RPMI8226 (cell line): Measurements from ENCODE around the gene TBL1X.
"Not testable (repeated sequence)": the region's sequence is repeated elsewhere in the genome, so short reads cannot be mapped to it uniquely, and the experiment has no call there.

Experiments
- DNase-seq: peaks from one replicate; pipeline ENCODE4 v3.0.0-alpha.2; 2015

TBL1X gene

GRCh38 chrX:9464435-9465371 lies at the start of gene TBL1X:
TSS of gene TBL1X (plus strand) at chrX:9465058. CDS start at chrX:9653587, 188,529 bp downstream.
- DNase-seq: peak; percentile 77

DNA sequence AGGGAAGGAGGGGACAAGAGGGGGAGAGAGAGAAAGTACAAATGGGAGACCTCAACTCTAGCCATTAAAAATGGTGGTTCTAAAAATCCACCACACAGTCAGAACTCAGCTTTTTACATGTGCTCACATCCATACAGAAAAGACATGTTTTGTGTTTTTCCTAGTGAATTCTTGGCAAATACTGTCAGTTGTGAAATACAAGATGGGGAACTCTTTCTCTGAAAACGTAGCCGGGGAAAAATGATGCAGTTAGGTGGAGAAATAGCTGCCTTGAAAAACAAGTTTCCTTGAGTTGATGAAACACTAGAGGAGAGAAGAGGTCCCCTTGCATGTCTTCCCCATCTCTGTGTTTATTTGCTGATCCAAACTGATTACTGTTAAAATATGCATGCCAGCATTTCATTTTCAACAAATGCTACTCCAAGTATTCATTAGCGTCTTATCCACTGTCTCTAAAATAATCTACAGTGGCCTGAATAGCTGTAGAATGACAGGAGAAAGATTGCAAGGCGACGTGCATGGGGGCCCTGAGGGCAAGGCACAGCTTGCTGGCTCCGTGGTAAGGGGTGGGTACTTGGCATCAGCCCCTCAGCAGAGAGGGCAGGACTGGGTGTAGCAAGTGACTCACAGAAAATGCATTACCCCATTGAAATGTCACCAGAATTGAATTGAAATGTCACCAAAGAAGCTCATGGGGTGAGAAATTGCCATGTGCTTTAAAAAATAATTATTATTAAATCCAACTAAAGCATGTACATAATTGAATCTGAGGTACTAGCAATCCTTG lies 48.1 kb upstream of the TBL1X start:
- no peak for DNase-seq

- no peak for DNase-seq
These were observed 46.6 kb upstream of the TBL1X start for GRCh38 chrX:9418262-9418661.

DNA sequence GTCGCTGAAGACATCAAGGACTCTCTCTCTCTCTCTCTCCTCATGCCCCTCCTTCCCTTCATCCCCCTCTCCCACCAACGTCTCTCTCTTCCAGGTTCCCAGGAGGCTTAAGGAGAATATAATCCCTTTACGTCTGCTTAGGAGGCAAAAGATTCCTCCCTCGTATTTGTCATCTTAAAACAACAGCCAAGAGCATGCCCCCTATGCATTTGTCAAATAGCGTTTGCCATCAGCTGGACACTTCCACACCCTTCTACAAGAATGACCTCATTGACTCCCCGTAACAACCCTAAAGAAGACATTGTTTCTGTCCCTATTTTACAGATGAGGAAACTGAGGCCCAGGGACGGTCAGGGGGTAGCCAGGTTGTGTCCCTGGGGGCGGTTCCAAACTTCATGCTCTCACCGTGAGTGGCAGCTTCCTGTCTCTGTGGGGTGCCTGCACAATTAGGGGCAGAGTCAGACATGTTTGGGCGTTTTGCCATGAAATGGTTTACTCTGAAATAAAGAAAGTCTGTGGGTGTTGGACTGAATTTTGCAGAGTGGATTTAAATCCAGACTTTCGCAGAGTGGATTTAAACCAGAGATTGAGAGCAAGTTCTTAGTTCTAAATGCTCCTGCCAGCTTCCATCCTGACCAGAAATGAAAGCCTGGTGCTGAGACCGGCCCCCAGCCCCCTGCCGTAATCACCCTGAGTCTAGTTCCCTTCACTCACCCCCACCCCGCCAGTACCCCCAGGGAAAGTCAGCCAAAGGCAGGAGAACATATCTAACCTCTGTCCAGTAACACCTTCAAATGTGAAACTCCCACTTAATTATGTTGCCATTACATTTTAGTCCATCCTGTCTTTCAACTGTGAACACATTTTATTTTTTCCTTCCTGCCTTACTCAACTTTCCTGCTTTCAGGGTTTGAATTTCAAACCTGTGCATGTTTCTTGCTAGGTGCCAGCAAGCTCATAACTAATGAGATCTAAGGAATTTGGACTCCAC lies 44.3 kb upstream of the TBL1X start:
- DNase-seq: no peak

DNA sequence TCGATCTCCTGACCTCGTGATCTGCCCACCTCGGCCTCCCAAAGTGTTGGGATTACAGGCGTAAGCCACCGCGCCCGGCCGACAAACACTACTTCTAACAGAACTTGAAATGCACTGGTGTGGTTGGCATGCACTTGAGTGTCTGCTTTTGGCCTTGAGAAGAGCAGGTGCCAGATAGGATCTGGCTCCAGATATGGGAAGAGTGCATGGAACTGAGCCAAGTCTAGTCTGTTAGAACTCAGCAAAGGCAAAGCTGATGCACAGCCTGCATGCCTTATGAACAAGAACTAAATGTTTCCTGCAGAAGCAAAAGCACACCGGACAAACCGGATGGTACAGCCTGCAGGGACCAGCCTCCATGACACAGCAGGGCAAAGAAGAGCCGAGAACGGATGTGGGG lies 35.1 kb upstream of the TBL1X start:
- no peak for DNase-seq

- no peak for DNase-seq
These were observed 34.4 kb upstream of the TBL1X start for GRCh38 chrX:9430346-9430921.

GRCh38 chrX:9431281-9431680 lies 33.6 kb upstream of the TBL1X start:
- DNase-seq: no peak

- no peak for DNase-seq
These were observed 31.3 kb upstream of the TBL1X start for GRCh38 chrX:9433596-9433995.

GRCh38 chrX:9434051-9434550 lies 30.8 kb upstream of the TBL1X start:
- no peak for DNase-seq

DNA sequence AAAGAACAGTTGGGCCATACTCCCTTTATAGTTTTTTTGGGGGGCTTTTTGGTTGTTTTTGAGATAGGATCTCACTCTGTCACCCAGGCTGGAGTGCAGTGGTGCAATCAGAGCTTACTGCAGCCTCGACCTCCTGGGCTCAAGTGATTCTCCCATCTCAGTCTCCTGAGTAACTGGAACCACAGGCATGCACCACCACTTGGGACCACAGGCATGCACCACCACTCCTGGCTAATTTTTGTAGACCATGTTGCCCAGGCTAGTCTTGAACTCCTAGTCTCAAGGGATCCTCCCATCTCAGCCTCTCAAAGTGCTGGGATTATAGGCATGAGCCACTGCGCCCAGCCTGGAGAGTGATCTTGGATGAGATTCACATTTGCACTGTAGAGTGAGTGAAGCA lies 29.8 kb upstream of the TBL1X start:
- DNase-seq: not testable (repeated sequence)

DNA sequence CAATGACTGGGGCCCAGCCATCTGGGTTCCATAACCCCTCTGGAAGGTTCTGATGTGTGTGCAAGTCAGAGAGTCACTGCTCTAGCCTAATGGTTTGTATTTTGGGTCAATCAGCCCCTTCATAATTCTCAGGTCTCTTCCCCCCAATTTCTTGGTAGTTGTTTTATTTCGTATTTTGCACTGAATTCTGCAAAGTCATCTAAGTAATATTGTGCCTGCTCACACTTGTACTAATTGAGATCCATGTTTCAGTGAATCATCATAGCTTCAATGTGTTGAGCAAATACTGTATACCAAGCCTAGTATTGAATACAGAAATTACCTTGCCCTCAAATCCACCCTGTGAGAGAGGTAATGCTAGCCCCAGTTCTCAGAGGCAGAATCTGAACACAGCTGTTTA lies 28.0 kb upstream of the TBL1X start:
- no peak for DNase-seq

GRCh38 chrX:9438933-9439494 lies 25.8 kb upstream of the TBL1X start:
- DNase-seq: no peak

DNA sequence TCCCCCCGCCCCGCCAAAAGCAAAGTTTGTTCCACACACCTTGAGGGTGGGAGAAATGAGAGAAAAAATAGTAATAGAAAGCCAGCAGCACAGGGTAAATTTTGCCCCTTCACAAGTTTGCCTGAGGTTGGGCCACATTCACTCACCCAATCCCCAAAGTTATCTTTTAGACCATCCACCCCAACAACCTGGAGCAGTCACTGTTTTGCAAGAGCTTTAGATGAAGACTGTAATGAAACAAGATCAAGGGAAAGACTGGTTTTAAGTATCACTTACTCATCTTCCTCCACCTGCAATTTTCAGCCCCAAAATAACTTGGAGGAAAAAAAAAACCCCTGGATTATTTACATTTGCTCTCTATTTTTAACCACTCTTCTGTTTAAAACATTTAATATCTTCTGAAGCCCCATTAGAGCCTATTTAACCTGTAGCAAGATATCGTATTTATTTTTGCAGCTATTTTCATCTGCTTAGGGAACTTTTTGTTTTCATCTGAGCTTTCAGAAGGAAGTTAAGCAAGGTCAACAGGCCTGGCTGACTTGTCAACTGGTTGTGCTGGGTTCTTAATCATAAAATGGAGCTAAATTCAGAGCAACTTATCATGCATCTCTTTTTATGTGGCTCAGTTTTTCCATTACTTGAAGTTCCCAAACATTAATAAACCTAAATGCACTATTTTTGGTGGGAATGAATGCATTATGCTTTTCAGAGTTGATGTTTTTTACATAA lies 24.6 kb upstream of the TBL1X start:
- DNase-seq: no peak

DNA sequence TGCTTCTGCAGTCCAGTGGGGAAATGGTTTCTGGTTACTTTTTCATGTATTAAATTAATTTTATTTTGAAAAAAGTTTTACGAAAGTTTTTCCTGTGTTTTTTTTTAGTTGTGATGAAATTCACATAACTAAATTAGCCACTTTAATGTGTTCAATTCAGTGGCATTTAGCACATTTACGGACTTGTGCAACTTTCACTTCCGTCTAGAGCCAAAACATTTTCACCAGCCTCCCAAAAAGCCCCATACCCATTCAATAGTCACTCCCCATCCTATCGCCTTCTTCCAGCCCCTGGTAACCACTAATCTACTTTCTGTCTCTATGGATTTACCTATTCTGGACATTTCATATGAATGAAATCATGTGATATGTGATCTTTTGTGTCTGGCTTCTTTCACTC lies 22.8 kb upstream of the TBL1X start:
- DNase-seq: no peak

DNA sequence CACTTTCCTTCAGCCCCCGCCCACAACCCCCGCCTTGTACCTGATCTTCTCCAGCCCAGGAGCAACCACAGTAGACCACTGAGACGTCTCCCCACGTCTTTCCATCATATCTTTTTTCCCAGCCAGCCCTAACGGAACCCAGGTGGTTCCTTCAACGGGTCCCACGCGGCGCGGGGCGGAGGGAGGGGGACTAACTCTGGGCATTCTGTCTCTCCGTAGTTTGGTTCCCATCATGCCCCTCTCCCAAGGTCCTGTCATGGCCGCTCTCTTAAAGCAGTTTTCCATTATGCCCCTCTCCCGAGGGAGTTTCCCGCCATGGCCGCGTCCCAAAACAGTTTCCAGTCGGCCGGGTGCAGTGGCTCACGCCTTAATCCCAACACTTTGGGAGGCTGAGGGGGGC lies 21.5 kb upstream of the TBL1X start:
- no peak for DNase-seq

- no peak for DNase-seq
These were observed 17.0 kb upstream of the TBL1X start for GRCh38 chrX:9447906-9448305.

DNA sequence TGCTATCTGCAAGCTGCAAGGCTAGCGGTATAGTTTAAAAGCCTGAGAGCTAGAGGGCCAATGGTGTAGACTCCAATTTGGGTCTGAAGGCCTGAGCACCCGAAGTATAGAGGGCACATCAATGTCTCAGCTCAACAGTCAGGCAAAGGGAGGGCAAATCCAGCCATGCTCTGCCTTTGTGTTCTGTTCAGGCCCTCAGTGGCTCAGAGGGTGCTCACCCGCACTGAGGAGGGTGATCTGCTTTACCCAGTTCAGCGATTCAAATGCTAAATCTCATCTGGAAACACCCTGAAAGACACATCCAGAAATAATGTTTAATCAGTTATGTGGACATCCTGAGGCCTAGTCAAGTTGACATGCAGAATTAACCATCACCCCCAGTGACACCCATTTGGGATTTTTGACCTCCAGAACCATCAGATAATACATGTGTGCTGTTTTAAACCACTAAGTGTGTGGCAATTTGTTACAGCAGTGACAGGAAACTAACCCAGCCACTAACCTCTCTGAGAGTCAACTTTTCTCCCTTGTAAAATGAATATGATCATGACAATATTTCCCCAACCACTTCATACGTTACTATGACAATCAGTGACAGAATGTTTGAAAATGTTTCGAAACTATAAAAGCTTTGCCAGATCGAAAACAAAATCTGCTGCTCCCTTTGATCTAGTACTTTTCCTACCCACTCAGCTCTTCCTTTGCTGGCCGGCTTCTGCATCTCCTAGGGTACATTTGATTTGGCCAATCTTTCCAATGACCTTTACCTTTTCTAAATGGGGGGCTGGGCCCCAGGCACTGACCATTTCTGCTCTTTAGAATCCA lies 8.4 kb upstream of the TBL1X start:
- DNase-seq: no peak

- not testable (repeated sequence) for DNase-seq
These were observed 6.8 kb upstream of the TBL1X start for GRCh38 chrX:9458034-9458433.

DNA sequence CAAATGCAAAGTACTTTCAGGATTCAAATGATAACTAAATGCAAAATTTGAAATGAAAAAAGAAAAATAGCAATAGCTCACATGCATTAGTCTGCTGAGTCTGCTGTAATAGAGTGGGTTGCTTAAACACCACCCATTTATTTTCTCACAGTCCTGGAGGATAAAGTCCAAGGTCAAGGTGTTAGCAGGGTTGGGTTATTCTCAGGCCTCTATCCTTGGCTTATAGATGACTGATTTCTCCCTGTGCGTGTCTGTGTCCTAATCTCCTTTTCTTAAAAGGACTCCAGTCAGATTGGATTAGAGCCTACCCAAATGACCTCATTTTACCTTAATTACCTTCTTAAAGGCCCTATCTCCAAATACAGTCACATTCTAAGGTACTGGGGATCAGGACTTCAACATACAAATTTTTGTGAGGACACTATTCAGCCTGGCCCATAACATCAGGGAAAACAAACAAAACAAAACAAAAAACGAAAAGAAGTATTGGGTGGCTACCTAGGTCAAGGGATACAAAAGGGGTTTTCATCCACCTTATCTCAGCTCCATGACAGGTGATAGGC lies 6.3 kb upstream of the TBL1X start:
- DNase-seq: no peak
